ENCODE data around the gene UNC13B. TPM values are rescaled to one million over a fixed set of nuclear protein-coding genes. Genes with fewer than 3 reads are reported as not detected.

The UNC13B gene
- total and polyA plus RNA-seq, 9 of the 15 experiments (the other 6 are each of a cell fraction or from before 2014, with no cell fraction given), result 2.4 to 11.5 (median 8.6) TPM

DNA sequence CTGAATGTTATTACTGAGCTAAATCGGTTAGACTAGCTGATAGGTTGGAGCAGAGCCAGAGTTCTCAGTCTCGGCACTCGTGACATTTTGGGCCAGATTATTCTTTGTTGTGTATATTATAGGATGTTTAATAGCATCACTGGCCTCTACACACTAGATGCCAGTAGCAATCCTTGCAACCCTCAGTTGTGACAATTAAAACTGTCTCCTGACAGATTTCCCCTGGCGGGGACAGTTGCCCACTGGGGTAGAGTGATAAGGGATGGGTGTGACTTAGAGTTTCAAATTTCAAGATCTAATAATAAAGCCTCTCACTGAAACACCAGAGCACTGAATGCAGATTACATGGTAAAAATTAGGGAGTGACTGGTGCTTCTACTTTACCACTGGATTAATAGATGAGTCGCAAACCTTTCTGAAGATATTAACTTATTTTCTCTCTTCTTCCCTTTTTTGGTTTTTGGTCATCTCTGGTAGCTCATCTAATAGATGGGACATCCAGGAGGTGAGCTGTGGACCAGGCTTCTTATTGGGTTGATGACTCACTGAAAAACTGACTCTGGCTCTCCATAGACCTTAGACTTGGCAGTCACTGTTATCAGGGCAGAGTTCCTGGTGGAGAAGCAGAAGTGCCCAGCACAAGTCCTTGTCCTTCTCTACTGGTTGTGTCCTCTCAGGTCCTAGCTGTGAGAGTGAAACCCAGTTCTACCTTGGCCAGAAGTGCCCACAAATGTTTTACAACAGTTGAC lies 150.3 kb downstream of the UNC13B start (continued):
- TF ChIP-seq, protein P1, sequence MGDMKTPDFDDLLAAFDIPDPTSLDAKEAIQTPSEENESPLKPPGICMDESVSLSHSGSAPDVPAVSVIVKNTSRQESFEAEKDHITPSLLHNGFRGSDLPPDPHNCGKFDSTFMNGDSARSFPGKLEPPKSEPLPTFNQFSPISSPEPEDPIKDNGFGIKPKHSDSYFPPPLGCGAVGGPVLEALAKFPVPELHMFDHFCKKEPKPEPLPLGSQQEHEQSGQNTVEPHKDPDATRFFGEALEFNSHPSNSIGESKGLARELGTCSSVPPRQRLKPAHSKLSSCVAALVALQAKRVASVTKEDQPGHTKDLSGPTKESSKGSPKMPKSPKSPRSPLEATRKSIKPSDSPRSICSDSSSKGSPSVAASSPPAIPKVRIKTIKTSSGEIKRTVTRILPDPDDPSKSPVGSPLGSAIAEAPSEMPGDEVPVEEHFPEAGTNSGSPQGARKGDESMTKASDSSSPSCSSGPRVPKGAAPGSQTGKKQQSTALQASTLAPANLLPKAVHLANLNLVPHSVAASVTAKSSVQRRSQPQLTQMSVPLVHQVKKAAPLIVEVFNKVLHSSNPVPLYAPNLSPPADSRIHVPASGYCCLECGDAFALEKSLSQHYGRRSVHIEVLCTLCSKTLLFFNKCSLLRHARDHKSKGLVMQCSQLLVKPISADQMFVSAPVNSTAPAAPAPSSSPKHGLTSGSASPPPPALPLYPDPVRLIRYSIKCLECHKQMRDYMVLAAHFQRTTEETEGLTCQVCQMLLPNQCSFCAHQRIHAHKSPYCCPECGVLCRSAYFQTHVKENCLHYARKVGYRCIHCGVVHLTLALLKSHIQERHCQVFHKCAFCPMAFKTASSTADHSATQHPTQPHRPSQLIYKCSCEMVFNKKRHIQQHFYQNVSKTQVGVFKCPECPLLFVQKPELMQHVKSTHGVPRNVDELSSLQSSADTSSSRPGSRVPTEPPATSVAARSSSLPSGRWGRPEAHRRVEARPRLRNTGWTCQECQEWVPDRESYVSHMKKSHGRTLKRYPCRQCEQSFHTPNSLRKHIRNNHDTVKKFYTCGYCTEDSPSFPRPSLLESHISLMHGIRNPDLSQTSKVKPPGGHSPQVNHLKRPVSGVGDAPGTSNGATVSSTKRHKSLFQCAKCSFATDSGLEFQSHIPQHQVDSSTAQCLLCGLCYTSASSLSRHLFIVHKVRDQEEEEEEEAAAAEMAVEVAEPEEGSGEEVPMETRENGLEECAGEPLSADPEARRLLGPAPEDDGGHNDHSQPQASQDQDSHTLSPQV (IDR thresholded peaks at IDR 0.05), result no peak
- TF ChIP-seq, protein P2, sequence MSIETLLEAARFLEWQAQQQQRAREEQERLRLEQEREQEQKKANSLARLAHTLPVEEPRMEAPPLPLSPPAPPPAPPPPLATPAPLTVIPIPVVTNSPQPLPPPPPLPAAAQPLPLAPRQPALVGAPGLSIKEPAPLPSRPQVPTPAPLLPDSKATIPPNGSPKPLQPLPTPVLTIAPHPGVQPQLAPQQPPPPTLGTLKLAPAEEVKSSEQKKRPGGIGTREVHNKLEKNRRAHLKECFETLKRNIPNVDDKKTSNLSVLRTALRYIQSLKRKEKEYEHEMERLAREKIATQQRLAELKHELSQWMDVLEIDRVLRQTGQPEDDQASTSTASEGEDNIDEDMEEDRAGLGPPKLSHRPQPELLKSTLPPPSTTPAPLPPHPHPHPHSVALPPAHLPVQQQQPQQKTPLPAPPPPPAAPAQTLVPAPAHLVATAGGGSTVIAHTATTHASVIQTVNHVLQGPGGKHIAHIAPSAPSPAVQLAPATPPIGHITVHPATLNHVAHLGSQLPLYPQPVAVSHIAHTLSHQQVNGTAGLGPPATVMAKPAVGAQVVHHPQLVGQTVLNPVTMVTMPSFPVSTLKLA (conservative IDR thresholded peaks at IDR 0.05), result no peak
- no peak for TF ChIP-seq ZSCAN29 (IDR thresholded peaks at IDR 0.05)
- TF ChIP-seq PML (IDR thresholded peaks at IDR 0.05; ENCODE audit: low read length), result no peak
- no peak for TF ChIP-seq ZNF780A (CRISPR knock-in tag; IDR thresholded peaks at IDR 0.05)
- TF ChIP-seq HSF4 (CRISPR knock-in tag; IDR thresholded peaks at IDR 0.05; ENCODE audit: borderline replicate concordance), result no peak
- TF ChIP-seq U2AF1 (optimal IDR thresholded peaks at IDR 0.05; ENCODE audit: low read depth, low read length), result no peak
- TF ChIP-seq, protein P3, sequence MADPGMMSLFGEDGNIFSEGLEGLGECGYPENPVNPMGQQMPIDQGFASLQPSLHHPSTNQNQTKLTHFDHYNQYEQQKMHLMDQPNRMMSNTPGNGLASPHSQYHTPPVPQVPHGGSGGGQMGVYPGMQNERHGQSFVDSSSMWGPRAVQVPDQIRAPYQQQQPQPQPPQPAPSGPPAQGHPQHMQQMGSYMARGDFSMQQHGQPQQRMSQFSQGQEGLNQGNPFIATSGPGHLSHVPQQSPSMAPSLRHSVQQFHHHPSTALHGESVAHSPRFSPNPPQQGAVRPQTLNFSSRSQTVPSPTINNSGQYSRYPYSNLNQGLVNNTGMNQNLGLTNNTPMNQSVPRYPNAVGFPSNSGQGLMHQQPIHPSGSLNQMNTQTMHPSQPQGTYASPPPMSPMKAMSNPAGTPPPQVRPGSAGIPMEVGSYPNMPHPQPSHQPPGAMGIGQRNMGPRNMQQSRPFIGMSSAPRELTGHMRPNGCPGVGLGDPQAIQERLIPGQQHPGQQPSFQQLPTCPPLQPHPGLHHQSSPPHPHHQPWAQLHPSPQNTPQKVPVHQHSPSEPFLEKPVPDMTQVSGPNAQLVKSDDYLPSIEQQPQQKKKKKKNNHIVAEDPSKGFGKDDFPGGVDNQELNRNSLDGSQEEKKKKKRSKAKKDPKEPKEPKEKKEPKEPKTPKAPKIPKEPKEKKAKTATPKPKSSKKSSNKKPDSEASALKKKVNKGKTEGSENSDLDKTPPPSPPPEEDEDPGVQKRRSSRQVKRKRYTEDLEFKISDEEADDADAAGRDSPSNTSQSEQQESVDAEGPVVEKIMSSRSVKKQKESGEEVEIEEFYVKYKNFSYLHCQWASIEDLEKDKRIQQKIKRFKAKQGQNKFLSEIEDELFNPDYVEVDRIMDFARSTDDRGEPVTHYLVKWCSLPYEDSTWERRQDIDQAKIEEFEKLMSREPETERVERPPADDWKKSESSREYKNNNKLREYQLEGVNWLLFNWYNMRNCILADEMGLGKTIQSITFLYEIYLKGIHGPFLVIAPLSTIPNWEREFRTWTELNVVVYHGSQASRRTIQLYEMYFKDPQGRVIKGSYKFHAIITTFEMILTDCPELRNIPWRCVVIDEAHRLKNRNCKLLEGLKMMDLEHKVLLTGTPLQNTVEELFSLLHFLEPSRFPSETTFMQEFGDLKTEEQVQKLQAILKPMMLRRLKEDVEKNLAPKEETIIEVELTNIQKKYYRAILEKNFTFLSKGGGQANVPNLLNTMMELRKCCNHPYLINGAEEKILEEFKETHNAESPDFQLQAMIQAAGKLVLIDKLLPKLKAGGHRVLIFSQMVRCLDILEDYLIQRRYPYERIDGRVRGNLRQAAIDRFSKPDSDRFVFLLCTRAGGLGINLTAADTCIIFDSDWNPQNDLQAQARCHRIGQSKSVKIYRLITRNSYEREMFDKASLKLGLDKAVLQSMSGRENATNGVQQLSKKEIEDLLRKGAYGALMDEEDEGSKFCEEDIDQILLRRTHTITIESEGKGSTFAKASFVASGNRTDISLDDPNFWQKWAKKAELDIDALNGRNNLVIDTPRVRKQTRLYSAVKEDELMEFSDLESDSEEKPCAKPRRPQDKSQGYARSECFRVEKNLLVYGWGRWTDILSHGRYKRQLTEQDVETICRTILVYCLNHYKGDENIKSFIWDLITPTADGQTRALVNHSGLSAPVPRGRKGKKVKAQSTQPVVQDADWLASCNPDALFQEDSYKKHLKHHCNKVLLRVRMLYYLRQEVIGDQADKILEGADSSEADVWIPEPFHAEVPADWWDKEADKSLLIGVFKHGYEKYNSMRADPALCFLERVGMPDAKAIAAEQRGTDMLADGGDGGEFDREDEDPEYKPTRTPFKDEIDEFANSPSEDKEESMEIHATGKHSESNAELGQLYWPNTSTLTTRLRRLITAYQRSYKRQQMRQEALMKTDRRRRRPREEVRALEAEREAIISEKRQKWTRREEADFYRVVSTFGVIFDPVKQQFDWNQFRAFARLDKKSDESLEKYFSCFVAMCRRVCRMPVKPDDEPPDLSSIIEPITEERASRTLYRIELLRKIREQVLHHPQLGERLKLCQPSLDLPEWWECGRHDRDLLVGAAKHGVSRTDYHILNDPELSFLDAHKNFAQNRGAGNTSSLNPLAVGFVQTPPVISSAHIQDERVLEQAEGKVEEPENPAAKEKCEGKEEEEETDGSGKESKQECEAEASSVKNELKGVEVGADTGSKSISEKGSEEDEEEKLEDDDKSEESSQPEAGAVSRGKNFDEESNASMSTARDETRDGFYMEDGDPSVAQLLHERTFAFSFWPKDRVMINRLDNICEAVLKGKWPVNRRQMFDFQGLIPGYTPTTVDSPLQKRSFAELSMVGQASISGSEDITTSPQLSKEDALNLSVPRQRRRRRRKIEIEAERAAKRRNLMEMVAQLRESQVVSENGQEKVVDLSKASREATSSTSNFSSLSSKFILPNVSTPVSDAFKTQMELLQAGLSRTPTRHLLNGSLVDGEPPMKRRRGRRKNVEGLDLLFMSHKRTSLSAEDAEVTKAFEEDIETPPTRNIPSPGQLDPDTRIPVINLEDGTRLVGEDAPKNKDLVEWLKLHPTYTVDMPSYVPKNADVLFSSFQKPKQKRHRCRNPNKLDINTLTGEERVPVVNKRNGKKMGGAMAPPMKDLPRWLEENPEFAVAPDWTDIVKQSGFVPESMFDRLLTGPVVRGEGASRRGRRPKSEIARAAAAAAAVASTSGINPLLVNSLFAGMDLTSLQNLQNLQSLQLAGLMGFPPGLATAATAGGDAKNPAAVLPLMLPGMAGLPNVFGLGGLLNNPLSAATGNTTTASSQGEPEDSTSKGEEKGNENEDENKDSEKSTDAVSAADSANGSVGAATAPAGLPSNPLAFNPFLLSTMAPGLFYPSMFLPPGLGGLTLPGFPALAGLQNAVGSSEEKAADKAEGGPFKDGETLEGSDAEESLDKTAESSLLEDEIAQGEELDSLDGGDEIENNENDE (IDR thresholded peaks at IDR 0.05; ENCODE audit: low read depth, low read length), result no peak
- TF ChIP-seq XRCC3 (IDR thresholded peaks at IDR 0.05), result no peak
- TF ChIP-seq ZC3H11A (IDR thresholded peaks at IDR 0.05; ENCODE audit: low read depth, low read length), result no peak
- no peak for TF ChIP-seq NCOA6 (IDR thresholded peaks at IDR 0.05)
